Endothelial cell of umbilical vein (primary cell): Measurements from ENCODE around the gene BCAS3.

Experiments
- EZH2 ChIP-seq: IDR thresholded peaks from 2 replicates; pipeline ENCODE4 v1.6.1; 2012; ENCODE audit warnings: borderline replicate concordance, low read depth, mild to moderate bottlenecking, moderate library complexity, low read length, inconsistent platforms; ENCODE audit not compliant: severe bottlenecking
- JUN ChIP-seq: IDR thresholded peaks from 2 replicates; pipeline ENCODE4 v1.6.1; 2011; ENCODE audit warnings: borderline replicate concordance, low read depth; ENCODE audit not compliant: insufficient read length, insufficient read depth
- POLR2A ChIP-seq: IDR thresholded peaks from 2 replicates; pipeline ENCODE4 v1.6.1; 2012; ENCODE audit warnings: low read depth, mild to moderate bottlenecking, control low read depth, low read length
- POLR2AphosphoS5 ChIP-seq: IDR thresholded peaks from 2 replicates; pipeline ENCODE4 v1.6.1; 2012; ENCODE audit warnings: low read depth, mild to moderate bottlenecking, control low read depth, low read length, moderate library complexity; ENCODE audit not compliant: insufficient read depth
- TF ChIP-seq, protein P1 (sequence below), 2 donors: IDR thresholded peaks; 1 replicate in 1 of 2; 2 replicates in 1 of 2; pipeline ENCODE4 v1.5.1; 2011; ENCODE audit warnings: low read length in 2 of 2, mild to moderate bottlenecking in 2 of 2, moderate library complexity in 2 of 2, control low read depth in 1 of 2, inconsistent platforms in 1 of 2, low read depth in 1 of 2; ENCODE audit not compliant: insufficient read depth in 1 of 2; ENCODE audit errors: extremely low read depth in 1 of 2
- TF ChIP-seq, protein P2 (sequence below): IDR thresholded peaks from 2 replicates; pipeline ENCODE4 v1.6.1; 2011; ENCODE audit not compliant: insufficient read depth, insufficient read length

DNA sequence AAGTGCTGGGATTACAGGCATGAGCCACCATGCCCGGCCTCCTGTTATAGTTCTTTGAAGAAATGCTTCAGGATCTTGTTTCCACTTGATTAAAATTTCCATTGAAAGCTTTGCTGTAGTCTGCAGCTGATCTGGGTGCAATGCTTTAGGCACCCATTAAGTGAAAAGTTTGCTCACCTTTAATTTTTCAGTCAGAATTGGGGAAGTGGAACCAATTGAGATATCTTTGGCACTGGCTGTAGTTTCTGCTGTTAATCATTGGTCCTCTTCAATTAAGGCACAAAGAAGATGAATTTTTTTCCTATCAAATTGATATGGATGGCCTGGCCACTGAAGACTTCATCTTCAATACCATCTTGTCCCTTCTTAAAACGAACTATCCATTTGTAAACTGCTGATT, 385.9 kb downstream of the BCAS3 start:
- TF ChIP-seq, protein P1, sequence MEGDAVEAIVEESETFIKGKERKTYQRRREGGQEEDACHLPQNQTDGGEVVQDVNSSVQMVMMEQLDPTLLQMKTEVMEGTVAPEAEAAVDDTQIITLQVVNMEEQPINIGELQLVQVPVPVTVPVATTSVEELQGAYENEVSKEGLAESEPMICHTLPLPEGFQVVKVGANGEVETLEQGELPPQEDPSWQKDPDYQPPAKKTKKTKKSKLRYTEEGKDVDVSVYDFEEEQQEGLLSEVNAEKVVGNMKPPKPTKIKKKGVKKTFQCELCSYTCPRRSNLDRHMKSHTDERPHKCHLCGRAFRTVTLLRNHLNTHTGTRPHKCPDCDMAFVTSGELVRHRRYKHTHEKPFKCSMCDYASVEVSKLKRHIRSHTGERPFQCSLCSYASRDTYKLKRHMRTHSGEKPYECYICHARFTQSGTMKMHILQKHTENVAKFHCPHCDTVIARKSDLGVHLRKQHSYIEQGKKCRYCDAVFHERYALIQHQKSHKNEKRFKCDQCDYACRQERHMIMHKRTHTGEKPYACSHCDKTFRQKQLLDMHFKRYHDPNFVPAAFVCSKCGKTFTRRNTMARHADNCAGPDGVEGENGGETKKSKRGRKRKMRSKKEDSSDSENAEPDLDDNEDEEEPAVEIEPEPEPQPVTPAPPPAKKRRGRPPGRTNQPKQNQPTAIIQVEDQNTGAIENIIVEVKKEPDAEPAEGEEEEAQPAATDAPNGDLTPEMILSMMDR (IDR thresholded peaks at IDR 0.05; ENCODE audit: extremely low read depth in 1 of 2, insufficient read depth in 1 of 2, low read depth in 1 of 2, low read length in 2 of 2) = no peak
- TF ChIP-seq, protein P2, sequence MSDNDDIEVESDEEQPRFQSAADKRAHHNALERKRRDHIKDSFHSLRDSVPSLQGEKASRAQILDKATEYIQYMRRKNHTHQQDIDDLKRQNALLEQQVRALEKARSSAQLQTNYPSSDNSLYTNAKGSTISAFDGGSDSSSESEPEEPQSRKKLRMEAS = no peak
- TF ChIP-seq POLR2AphosphoS5 (no peak), EZH2 (no peak), POLR2A (no peak), JUN (no peak)
